GM19372 (cell line): ENCODE data around the gene CUL1.

ENCODE experiments used
- ATAC-seq: cut with Tn5 transposase; IDR thresholded peaks from one replicate; pipeline ENCODE4 v1.9.1; 2021; ENCODE audit warnings: mild to moderate bottlenecking, low read depth, moderate library complexity; ENCODE audit not compliant: unreplicated experiment

Gene CUL1

DNA sequence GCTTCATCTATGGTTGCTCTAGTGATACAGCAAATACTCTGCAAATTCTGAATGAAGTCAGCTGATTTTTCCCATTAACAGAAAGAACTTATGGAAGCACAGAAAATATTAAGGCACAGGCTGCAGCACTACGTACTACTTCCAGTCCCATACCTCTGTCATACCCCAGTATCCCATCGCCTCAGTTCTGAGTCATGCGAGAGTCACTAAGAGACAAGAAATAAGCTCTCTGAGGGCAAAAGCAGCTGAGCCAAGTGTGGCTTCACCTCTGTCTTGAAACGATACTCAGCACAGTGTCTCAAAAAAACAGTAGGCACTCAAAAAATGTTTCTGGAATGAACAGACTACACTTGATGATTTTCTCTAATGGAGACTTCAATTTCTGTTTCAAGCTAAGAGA is 137.2 kb downstream of the CUL1 start:
- no peak for ATAC-seq

- ATAC-seq, result no peak
Measured at GRCh38 chr7:148838905-148839304, 140.2 kb downstream of the CUL1 start.

- no peak for ATAC-seq
Measured at GRCh38 chr7:148847815-148848734, 149.4 kb downstream of the CUL1 start.

DNA sequence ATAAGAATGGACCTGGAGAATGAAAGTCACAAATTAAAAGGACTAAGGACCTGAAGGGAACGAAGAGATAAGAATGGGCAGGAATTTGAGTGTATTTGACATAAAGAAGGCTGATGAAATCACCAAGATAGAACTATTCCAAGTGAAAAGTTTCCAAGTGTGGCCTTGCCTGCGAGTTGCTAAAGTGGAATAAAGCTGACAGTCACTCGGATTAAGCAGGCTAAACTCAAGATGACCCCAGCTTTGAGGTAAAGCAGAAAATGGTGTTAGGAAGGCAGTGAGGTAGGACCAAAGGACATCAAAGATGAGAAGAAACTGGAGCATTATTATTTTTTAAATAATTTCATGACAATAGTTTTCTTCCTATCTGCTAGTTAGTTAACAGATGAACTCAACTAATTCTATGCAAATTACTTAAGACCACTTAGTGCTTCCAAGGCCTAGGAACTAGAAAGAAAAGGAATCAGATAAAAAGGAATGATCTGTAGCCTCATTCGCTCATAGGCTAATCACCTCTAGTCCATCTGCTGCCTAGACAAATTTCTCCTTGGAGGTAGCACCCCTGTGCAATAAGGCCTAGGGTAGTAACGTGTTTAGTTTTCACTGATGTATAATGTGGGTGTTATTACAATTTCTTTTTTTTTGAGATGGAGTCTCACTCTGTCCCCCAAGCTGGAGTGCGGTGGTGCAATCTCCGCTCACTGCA is 150.8 kb downstream of the CUL1 start:
- no peak for ATAC-seq

- no peak for ATAC-seq
Measured at GRCh38 chr7:148850564-148850963, 151.9 kb downstream of the CUL1 start.
